ENCODE results near the gene NDUFS2.

The NDUFS2 gene

DNA sequence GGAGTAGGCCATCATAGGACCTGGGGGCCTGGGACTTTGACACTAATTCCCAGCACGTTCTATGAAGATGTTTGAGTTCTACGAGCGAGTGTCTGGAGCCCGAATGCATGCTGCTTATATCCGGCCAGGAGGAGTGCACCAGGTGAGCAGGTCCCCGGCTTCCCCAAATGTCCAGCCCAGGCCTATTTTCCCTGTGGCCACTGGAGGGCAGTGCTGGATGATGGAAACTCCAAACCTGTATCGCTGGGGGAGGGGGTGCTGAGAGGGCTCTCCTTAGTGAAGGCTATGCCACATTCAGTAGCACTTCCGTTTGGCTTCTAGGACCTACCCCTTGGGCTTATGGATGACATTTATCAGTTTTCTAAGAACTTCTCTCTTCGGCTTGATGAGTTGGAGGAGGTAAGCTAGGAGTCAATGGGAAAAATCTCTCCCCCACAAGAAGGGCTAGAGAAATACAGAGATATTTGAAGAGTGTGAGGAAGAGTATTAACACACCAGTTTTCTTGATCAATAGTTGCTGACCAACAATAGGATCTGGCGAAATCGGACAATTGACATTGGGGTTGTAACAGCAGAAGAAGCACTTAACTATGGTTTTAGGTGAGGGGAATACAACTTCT is 7.7 kb downstream of the NDUFS2 start:
- H3K36me3 ChIP-seq (ENCODE audit: insufficient read depth, low read length), result peaks cover 89% of the 10 kb centered on the region
- 54% methylated on average over 10 of the region's 11 CpGs for WGBS

GRCh38 chr1:161214369-161214768 is 12.2 kb downstream of the NDUFS2 start:
- Histone ChIP-seq H3K9me3 (ENCODE audit: insufficient read depth, low read depth, low read length) (no peaks in the 10 kb centered on the region), H3K4me1 (ENCODE audit: insufficient read depth, low read length) (peaks cover 5% of the 10 kb centered on the region), H3K27me3 (ENCODE audit: insufficient read depth, low read length) (no peaks in the 10 kb centered on the region), H3K36me3 (ENCODE audit: insufficient read depth, low read length) (peaks cover 50% of the 10 kb centered on the region), H3K27ac (ENCODE audit: low read depth, low read length) (no peak overlapping the region), H3K4me3 (ENCODE audit: low read length) (no peak overlapping the region), H3K9ac (ENCODE audit: low read depth, low read length) (no peak overlapping the region)
- 96% methylated on average over 9 of the region's 9 CpGs for WGBS

More for the DNA sequence above, 7.7 kb downstream of the NDUFS2 start:
- no peak overlapping the region for H3K4me3 ChIP-seq (ENCODE audit: low read length)
- H3K9me3 ChIP-seq (ENCODE audit: insufficient read depth, low read depth, low read length), result no peaks in the 10 kb centered on the region
- H3K9ac ChIP-seq (ENCODE audit: low read depth, low read length), result no peak overlapping the region
- no peak overlapping the region for H3K27ac ChIP-seq (ENCODE audit: low read depth, low read length)
- no peaks in the 10 kb centered on the region for H3K4me1 ChIP-seq (ENCODE audit: insufficient read depth, low read length)
- H3K27me3 ChIP-seq (ENCODE audit: insufficient read depth, low read length), result no peaks in the 10 kb centered on the region

GRCh38 chr1:161215076-161215475 is 12.9 kb downstream of the NDUFS2 start, which contains the start of gene FCER1G:
TSS of gene FCER1G (plus strand) at chr1:161215295. CDS start at chr1:161215322, 27 bp downstream.
- Histone ChIP-seq H3K4me3 (ENCODE audit: low read length) (no peak within 1 kb of the TSS), H3K4me1 (ENCODE audit: insufficient read depth, low read length) (peaks cover 5% of the 10 kb centered on the region)

DNA sequence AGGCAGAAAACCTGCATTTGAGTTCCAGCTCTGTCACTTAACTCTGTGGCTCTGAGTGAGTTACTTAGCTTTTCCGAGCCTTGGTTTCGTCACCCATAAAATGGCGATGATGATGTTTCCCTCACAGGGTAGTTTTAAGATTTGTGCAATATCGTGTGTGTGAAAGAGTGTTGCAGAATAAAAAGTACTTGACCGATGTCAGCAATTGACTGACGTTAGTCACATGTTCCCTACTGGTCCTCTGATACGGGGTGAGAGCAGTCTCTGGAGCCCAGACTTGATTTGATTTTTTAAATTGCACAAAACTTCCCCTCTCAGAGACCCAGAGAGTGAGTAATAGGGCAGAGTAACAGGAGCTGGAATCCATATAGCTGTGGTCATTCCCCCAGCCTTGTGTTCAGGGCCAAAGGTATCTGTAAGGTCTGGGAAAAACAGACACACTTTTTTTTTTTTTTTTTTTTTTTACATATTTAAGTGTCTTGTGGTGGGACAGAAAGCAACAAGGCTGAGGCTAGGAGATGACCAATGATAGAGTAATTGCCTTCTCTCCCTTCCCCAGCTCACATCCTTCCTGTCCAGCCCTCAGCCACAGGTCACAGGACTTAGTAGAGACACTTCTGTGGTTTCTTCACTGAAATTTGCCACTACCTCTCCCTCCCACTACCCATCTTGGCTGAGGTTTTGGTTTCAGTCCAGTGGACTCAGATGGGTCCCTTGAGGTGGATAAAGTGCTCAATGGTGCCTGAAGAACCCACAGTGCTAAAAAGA is 15.0 kb downstream of the NDUFS2 start:
- Histone ChIP-seq H3K9ac (ENCODE audit: low read depth, low read length) (no peak overlapping the region), H3K36me3 (ENCODE audit: insufficient read depth, low read length) (peaks cover 24% of the 10 kb centered on the region), H3K4me3 (ENCODE audit: low read length) (no peak overlapping the region), H3K9me3 (ENCODE audit: insufficient read depth, low read depth, low read length) (no peaks in the 10 kb centered on the region), H3K27ac (ENCODE audit: low read depth, low read length) (no peak overlapping the region), H3K27me3 (ENCODE audit: insufficient read depth, low read length) (no peaks in the 10 kb centered on the region), H3K4me1 (ENCODE audit: insufficient read depth, low read length) (peaks cover 5% of the 10 kb centered on the region)
- WGBS, result 84% methylated on average over 7 of the region's 7 CpGs

More at GRCh38 chr1:161215076-161215475, 12.9 kb downstream of the NDUFS2 start, which contains the start of gene FCER1G:
- no peak within 1 kb of the TSS for H3K27ac ChIP-seq (ENCODE audit: low read depth, low read length)
- H3K36me3 ChIP-seq (ENCODE audit: insufficient read depth, low read length), result peaks cover 45% of the 10 kb centered on the region
- 94% methylated on average over 10 of the region's 10 CpGs for WGBS
- no peaks in the 10 kb centered on the region for H3K9me3 ChIP-seq (ENCODE audit: insufficient read depth, low read depth, low read length)
- no peak within 1 kb of the TSS for H3K9ac ChIP-seq (ENCODE audit: low read depth, low read length)
- H3K27me3 ChIP-seq (ENCODE audit: insufficient read depth, low read length), result no peaks in the 10 kb centered on the region

DNA sequence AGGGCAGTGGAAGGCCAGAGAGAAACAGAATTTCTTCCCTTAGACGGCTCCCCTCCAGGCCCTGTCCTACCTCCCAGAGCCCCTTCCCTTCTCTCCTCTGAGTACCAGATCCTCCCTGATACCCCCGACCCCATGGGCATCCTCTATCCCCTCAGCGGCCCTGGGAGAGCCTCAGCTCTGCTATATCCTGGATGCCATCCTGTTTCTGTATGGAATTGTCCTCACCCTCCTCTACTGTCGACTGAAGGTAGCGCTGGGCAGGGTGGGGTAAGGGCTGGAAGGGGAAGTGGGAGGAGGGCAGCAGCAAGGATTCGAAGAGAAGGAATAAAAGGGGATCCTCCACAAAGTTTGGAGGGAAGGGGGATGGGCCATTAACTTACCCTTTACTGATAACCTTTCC is 15.7 kb downstream of the NDUFS2 start:
- Histone ChIP-seq H3K4me3 (ENCODE audit: low read length) (no peak overlapping the region), H3K9me3 (ENCODE audit: insufficient read depth, low read depth, low read length) (no peaks in the 10 kb centered on the region), H3K36me3 (ENCODE audit: insufficient read depth, low read length) (peaks cover 17% of the 10 kb centered on the region), H3K27me3 (ENCODE audit: insufficient read depth, low read length) (no peaks in the 10 kb centered on the region), H3K4me1 (ENCODE audit: insufficient read depth, low read length) (peaks cover 5% of the 10 kb centered on the region), H3K27ac (ENCODE audit: low read depth, low read length) (no peak overlapping the region), H3K9ac (ENCODE audit: low read depth, low read length) (no peak overlapping the region)
- WGBS, result 80% methylated on average over 6 of the region's 6 CpGs

DNA sequence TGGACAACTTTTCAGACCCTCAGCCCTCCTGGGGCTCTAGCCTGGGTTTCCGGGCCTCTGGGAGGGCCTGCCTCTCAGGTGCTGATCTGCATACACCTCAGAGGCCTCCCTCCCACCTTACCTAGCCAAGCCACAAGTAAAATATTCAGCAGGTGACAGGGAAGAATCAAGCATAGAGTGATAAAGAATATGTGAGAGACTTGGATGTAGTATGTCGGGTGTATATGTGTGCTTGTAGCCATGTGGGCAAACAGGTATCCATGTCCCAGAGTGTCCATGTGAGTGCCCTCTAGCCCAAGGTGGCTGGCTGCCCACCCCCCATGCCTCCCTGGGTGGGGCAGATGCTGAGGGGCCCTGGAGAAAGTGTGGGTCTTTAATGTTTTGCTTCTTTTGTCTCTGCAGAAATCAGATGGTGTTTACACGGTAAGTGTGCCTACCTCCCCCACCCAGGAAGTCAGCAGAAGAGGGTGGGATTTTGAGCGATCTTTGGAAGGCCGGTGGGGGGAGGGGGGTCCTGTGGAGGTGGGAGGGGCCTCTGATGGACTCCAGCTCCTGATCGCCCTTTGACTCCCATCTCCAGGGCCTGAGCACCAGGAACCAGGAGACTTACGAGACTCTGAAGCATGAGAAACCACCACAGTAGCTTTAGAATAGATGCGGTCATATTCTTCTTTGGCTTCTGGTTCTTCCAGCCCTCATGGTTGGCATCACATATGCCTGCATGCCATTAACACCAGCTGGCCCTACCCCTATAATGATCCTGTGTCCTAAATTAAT is 16.3 kb downstream of the NDUFS2 start:
- no peak overlapping the region for H3K9ac ChIP-seq (ENCODE audit: low read depth, low read length)
- H3K4me3 ChIP-seq (ENCODE audit: low read length), result no peak overlapping the region
- H3K36me3 ChIP-seq (ENCODE audit: insufficient read depth, low read length), result peaks cover 11% of the 10 kb centered on the region

DNA sequence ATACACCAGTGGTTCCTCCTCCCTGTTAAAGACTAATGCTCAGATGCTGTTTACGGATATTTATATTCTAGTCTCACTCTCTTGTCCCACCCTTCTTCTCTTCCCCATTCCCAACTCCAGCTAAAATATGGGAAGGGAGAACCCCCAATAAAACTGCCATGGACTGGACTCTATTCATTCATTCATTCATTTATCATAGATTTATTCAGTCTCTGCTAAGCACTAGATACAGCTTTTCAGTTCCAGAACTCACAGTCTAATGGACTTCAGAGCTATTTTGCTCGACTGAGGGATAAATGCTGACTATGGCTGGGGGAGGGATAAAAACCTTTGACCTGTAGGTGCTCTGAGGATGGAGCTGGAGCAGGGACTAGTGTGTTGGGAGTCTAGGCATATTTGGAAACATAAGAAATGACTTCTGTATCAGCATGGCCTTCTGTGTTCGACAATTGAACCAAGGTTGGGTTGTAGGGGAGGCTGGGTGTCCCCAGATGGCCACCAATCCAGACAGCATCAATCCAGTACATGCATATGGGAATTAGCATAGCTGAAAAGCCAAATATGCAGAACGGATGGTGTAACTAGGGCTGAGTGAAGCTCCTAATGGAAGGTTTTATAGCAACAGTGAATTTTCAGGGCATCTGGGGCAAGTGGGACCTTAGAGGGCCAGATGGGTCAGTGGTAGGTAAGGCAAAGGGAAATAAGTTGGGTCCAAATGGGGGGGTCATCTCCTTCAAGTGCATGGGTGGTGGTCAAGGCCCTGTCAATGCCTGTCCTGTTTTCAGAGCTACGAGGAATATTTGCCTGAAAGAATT is 17.1 kb downstream of the NDUFS2 start:
- no peak overlapping the region for H3K27ac ChIP-seq (ENCODE audit: low read depth, low read length)
- no peak overlapping the region for H3K4me3 ChIP-seq (ENCODE audit: low read length)
- peaks cover 5% of the 10 kb centered on the region for H3K4me1 ChIP-seq (ENCODE audit: insufficient read depth, low read length)
- H3K9me3 ChIP-seq (ENCODE audit: insufficient read depth, low read depth, low read length), result no peaks in the 10 kb centered on the region
- no peaks in the 10 kb centered on the region for H3K27me3 ChIP-seq (ENCODE audit: insufficient read depth, low read length)
- no peak overlapping the region for H3K9ac ChIP-seq (ENCODE audit: low read depth, low read length)
- WGBS, result 94% methylated on average over 5 of the region's 5 CpGs
- H3K36me3 ChIP-seq (ENCODE audit: insufficient read depth, low read length), result peaks cover 3% of the 10 kb centered on the region

More for the DNA sequence above, 16.3 kb downstream of the NDUFS2 start:
- no peak overlapping the region for H3K27ac ChIP-seq (ENCODE audit: low read depth, low read length)
- WGBS, result 81% methylated on average over 7 of the region's 8 CpGs
- H3K27me3 ChIP-seq (ENCODE audit: insufficient read depth, low read length), result no peaks in the 10 kb centered on the region
- no peaks in the 10 kb centered on the region for H3K9me3 ChIP-seq (ENCODE audit: insufficient read depth, low read depth, low read length)
- H3K4me1 ChIP-seq (ENCODE audit: insufficient read depth, low read length), result peaks cover 5% of the 10 kb centered on the region

DNA sequence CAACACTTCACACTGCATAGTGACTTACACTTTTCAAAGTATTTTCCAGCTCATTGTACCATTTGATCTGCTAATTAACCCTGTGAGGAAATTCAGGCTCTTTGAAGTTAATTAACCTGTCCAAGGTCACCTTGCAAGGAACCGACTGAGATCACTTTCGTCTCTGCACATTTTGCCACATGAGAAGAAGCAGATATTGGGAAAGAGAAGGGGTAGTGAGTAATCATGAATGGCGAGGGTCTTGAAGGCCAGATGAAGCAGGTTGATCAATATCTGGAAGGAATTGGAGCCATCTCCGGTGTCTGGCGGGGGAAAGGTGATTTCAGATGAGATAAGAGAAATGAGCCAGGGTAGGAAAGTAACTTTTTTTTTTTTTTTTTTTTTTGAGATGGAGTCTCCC is 17.8 kb downstream of the NDUFS2 start:
- peaks cover 5% of the 10 kb centered on the region for H3K4me1 ChIP-seq (ENCODE audit: insufficient read depth, low read length)
- H3K9ac ChIP-seq (ENCODE audit: low read depth, low read length), result no peak overlapping the region
- no peaks in the 10 kb centered on the region for H3K9me3 ChIP-seq (ENCODE audit: insufficient read depth, low read depth, low read length)
- no peaks in the 10 kb centered on the region for H3K36me3 ChIP-seq (ENCODE audit: insufficient read depth, low read length)
- H3K27me3 ChIP-seq (ENCODE audit: insufficient read depth, low read length), result no peaks in the 10 kb centered on the region
- H3K27ac ChIP-seq (ENCODE audit: low read depth, low read length), result no peak overlapping the region
- WGBS, result 92% methylated on average over 5 of the region's 5 CpGs
- no peak overlapping the region for H3K4me3 ChIP-seq (ENCODE audit: low read length)

GRCh38 chr1:161222175-161223019 is 20.2 kb downstream of the NDUFS2 start:
- Histone ChIP-seq H3K4me3 (ENCODE audit: low read length) (no peak overlapping the region), H3K27me3 (ENCODE audit: insufficient read depth, low read length) (no peaks in the 10 kb centered on the region), H3K4me1 (ENCODE audit: insufficient read depth, low read length) (peaks cover 19% of the 10 kb centered on the region), H3K36me3 (ENCODE audit: insufficient read depth, low read length) (no peaks in the 10 kb centered on the region), H3K9ac (ENCODE audit: low read depth, low read length) (no peak overlapping the region), H3K9me3 (ENCODE audit: insufficient read depth, low read depth, low read length) (no peaks in the 10 kb centered on the region), H3K27ac (ENCODE audit: low read depth, low read length) (no peak overlapping the region)
- 91% methylated on average over 5 of the region's 6 CpGs for WGBS

Data from HUES64 (cell line).